GM12801 (cell line): Measurements from ENCODE around the gene ARRDC2.

Experiments
- TF ChIP-seq, protein P1 (sequence below): IDR thresholded peaks from one replicate; pipeline ENCODE4 v1.5.1; 2011; ENCODE audit warnings: control low read depth; ENCODE audit not compliant: insufficient read length; ENCODE audit errors: extremely low read depth

ARRDC2 gene

GRCh38 chr19:18007917-18008673 lies at the start of gene ARRDC2:
Gene ARRDC2, plus strand, starts transcription at chr19:18008170. Its CDS starts 141 bp downstream, at chr19:18008311.
- TF ChIP-seq, protein P1, sequence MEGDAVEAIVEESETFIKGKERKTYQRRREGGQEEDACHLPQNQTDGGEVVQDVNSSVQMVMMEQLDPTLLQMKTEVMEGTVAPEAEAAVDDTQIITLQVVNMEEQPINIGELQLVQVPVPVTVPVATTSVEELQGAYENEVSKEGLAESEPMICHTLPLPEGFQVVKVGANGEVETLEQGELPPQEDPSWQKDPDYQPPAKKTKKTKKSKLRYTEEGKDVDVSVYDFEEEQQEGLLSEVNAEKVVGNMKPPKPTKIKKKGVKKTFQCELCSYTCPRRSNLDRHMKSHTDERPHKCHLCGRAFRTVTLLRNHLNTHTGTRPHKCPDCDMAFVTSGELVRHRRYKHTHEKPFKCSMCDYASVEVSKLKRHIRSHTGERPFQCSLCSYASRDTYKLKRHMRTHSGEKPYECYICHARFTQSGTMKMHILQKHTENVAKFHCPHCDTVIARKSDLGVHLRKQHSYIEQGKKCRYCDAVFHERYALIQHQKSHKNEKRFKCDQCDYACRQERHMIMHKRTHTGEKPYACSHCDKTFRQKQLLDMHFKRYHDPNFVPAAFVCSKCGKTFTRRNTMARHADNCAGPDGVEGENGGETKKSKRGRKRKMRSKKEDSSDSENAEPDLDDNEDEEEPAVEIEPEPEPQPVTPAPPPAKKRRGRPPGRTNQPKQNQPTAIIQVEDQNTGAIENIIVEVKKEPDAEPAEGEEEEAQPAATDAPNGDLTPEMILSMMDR: no peak

GRCh38 chr19:17963936-17964691 lies 43.9 kb upstream of the ARRDC2 start:
- TF ChIP-seq, protein P1: no peak

DNA sequence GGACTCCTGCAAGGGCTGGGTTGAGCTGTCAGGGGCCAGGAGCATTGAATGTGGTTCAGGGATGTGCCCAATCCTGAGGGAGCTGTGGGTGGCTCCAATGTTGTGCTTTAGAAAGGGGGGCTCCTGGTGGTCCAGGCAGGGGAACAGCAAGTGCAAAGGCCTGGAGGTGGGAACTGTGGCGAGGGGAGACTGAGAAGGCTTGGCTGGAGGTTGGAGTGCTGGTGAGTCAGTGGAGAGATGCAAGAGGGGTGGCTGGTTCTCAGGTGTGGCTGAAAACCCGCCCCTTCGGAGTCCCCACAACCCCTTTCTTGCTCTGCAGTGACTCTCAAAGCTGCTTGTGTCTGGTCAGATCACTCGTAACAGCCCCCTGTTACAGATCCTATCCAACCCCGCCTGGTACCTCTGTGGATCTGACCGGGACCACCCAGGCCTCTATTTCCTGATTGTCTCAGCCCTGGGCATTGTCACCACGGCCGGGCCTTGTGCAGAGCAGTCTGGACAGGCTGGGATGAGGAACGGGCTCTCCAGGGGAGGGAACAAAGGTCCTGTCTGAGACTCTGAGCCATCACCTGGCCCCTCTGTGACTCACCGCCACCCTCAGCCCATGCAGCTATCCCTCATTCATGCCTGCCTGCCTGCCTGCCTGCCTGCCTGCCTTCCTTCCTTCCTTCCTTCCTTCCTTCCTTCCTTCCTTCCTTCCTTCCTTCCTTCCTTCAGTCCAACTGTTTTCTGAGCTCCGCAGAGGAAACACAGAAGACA lies 42.4 kb upstream of the ARRDC2 start:
- TF ChIP-seq, protein P1: no peak

DNA sequence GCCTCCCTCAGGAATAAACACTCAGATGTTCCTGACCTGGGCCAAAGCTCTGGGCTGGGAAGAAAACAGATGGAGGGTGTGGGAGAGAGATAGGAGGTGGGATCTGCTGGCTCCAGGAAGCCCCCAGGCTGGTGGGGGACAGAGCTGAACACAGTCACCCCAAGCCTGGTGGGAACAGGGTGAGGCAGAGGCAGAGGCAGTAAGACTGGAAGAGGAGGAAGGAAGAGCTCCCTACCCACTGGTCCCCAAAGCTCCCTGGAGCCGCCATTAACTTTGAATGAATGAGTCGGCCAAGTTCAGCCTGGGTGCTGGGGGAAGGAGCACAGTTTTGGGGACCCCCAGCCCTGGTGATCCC lies 41.9 kb upstream of the ARRDC2 start:
- TF ChIP-seq, protein P1: no peak

- TF ChIP-seq, protein P1: no peak
These were observed 41.3 kb upstream of the ARRDC2 start, which contains the start of gene KCNN1 for GRCh38 chr19:17966550-17967256. Gene KCNN1, plus strand, starts transcription at chr19:17967107. Its CDS starts 6,782 bp downstream, at chr19:17973889.

- TF ChIP-seq, protein P1: no peak
These were observed 40.5 kb upstream of the ARRDC2 start for GRCh38 chr19:17967257-17968051.
